ENCODE results near the gene IFI44.

The IFI44 gene

DNA sequence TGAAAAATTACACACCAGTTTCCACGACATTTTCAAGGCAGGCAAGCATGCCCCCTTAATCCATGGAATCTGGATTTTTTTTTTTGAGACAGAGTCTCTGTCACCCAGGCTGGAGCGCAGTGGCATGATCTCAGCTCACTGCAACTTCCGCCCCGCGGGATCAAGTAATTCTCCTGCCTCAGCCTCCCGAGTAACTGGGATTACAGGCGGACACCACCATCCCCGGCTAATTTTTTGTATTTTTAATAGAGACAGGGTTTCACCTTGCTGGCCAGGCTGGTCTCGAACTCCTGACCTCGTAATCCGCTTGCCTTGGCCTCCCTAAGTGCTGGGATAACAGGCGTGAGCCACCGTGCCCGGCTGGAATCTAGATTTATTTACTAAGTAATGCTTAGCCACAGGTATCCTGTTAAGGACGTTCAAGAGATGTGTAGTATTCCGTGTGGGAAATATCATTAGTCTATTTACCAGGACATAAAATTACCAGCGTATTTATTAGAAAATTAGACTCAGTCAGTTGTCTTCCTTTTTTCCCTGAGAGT is 2.5 kb downstream of the IFI44 start (continued):
- TF ChIP-seq, protein P1, sequence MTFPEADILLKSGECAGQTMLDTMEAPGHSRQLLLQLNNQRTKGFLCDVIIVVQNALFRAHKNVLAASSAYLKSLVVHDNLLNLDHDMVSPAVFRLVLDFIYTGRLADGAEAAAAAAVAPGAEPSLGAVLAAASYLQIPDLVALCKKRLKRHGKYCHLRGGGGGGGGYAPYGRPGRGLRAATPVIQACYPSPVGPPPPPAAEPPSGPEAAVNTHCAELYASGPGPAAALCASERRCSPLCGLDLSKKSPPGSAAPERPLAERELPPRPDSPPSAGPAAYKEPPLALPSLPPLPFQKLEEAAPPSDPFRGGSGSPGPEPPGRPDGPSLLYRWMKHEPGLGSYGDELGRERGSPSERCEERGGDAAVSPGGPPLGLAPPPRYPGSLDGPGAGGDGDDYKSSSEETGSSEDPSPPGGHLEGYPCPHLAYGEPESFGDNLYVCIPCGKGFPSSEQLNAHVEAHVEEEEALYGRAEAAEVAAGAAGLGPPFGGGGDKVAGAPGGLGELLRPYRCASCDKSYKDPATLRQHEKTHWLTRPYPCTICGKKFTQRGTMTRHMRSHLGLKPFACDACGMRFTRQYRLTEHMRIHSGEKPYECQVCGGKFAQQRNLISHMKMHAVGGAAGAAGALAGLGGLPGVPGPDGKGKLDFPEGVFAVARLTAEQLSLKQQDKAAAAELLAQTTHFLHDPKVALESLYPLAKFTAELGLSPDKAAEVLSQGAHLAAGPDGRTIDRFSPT (tag by site-specific recombination; IDR thresholded peaks at IDR 0.05) = no peak
- no peak for TF ChIP-seq ZNF138 (tag by site-specific recombination; IDR thresholded peaks at IDR 0.05; ENCODE audit: borderline replicate concordance)
- TF ChIP-seq, protein P2, sequence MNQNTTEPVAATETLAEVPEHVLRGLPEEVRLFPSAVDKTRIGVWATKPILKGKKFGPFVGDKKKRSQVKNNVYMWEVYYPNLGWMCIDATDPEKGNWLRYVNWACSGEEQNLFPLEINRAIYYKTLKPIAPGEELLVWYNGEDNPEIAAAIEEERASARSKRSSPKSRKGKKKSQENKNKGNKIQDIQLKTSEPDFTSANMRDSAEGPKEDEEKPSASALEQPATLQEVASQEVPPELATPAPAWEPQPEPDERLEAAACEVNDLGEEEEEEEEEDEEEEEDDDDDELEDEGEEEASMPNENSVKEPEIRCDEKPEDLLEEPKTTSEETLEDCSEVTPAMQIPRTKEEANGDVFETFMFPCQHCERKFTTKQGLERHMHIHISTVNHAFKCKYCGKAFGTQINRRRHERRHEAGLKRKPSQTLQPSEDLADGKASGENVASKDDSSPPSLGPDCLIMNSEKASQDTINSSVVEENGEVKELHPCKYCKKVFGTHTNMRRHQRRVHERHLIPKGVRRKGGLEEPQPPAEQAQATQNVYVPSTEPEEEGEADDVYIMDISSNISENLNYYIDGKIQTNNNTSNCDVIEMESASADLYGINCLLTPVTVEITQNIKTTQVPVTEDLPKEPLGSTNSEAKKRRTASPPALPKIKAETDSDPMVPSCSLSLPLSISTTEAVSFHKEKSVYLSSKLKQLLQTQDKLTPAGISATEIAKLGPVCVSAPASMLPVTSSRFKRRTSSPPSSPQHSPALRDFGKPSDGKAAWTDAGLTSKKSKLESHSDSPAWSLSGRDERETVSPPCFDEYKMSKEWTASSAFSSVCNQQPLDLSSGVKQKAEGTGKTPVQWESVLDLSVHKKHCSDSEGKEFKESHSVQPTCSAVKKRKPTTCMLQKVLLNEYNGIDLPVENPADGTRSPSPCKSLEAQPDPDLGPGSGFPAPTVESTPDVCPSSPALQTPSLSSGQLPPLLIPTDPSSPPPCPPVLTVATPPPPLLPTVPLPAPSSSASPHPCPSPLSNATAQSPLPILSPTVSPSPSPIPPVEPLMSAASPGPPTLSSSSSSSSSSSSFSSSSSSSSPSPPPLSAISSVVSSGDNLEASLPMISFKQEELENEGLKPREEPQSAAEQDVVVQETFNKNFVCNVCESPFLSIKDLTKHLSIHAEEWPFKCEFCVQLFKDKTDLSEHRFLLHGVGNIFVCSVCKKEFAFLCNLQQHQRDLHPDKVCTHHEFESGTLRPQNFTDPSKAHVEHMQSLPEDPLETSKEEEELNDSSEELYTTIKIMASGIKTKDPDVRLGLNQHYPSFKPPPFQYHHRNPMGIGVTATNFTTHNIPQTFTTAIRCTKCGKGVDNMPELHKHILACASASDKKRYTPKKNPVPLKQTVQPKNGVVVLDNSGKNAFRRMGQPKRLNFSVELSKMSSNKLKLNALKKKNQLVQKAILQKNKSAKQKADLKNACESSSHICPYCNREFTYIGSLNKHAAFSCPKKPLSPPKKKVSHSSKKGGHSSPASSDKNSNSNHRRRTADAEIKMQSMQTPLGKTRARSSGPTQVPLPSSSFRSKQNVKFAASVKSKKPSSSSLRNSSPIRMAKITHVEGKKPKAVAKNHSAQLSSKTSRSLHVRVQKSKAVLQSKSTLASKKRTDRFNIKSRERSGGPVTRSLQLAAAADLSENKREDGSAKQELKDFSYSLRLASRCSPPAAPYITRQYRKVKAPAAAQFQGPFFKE (tag by site-specific recombination; IDR thresholded peaks at IDR 0.05; ENCODE audit: borderline replicate concordance) = no peak
- TF ChIP-seq ZNF148 (tag by site-specific recombination; IDR thresholded peaks at IDR 0.05; ENCODE audit: borderline replicate concordance) = no peak

- no peaks in the 10 kb centered on the region for H3K9me3 ChIP-seq (ENCODE audit: control insufficient read depth, insufficient read depth, low read depth, low read length)
- no peak for TF ChIP-seq ZNF677 (tag by site-specific recombination; IDR thresholded peaks at IDR 0.05)
- TF ChIP-seq ZNF157 (tag by site-specific recombination; IDR thresholded peaks at IDR 0.05) = no peak
- TF ChIP-seq ZNF692 (tag by site-specific recombination; IDR thresholded peaks at IDR 0.05) = no peak
- TF ChIP-seq ZNF169 (tag by site-specific recombination; IDR thresholded peaks at IDR 0.05) = no peak
- no peak for TF ChIP-seq OVOL3 (tag by site-specific recombination; IDR thresholded peaks at IDR 0.05)
- no peak for TF ChIP-seq INSM2 (tag by site-specific recombination; IDR thresholded peaks at IDR 0.05)
- no peak for TF ChIP-seq ZFP41 (tag by site-specific recombination; IDR thresholded peaks at IDR 0.05; ENCODE audit: borderline replicate concordance)
- TF ChIP-seq ZNF514 (tag by site-specific recombination; IDR thresholded peaks at IDR 0.05) = no peak
- no peak for TF ChIP-seq ZNF558 (tag by site-specific recombination; IDR thresholded peaks at IDR 0.05)
- TF ChIP-seq OSR2 (tag by site-specific recombination; IDR thresholded peaks at IDR 0.05) = no peak
- TF ChIP-seq MYNN (tag by site-specific recombination; IDR thresholded peaks at IDR 0.05; ENCODE audit: borderline replicate concordance) = no peak
- no peak for TF ChIP-seq PRDM1 (tag by site-specific recombination; IDR thresholded peaks at IDR 0.05)
- no peak for TF ChIP-seq ZNF560 (tag by site-specific recombination; IDR thresholded peaks at IDR 0.05; ENCODE audit: borderline replicate concordance)
- no peak for TF ChIP-seq KLF7 (tag by site-specific recombination; IDR thresholded peaks at IDR 0.05; ENCODE audit: borderline replicate concordance)
- no peaks in the 10 kb centered on the region for H3K4me1 ChIP-seq (ENCODE audit: control insufficient read depth, insufficient read depth, low read length)
- CTCF ChIA-PET = no interaction called here
- POLR2A ChIA-PET = no interaction called here
- H3K36me3 ChIP-seq (ENCODE audit: control insufficient read depth in 2 of 2, insufficient read depth in 1 of 2, low read length in 2 of 2) = no peaks in the 10 kb centered on the region
- H3K4me3 ChIP-seq (ENCODE audit: low read depth, low read length) = no peak overlapping the region
- no peak overlapping the region for H3K27ac ChIP-seq (ENCODE audit: extremely low read depth, low read depth, low read length)
Observed at GRCh38 chr1:78658901-78659300, 9.3 kb downstream of the IFI44 start.

Measured in HEK293 (cell line).